GM21423 (cell line): ENCODE data around the gene DAND5.
"Not testable (repeated sequence)": the region's sequence is repeated elsewhere in the genome, so short reads cannot be mapped to it uniquely, and the experiment has no call there.

Experiments used
- ATAC-seq: cut with Tn5 transposase; IDR thresholded peaks from one replicate; pipeline ENCODE4 v1.9.1; 2021; ENCODE audit warnings: mild to moderate bottlenecking, moderate library complexity; ENCODE audit not compliant: unreplicated experiment

Gene DAND5

GRCh38 chr19:12965017-12965811, 4.2 kb upstream of the DAND5 start:
- peak; percentile 70 for ATAC-seq

DNA sequence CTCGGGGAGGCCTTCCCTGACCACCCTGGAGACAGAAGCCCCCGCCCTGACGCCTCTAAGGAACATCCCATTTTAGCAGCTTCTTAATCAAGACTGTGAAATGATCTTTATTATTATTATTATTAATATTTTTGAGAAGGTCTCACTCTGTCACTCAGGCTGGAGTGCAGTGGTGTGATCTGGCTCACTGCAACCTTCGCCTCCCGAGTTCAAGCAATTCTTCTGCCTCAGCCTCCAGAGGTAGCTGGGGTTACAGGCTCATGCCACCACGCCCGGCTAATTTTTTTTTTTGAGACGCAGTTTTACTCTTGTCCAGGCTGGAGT, 3.6 kb upstream of the DAND5 start:
- ATAC-seq = no peak

GRCh38 chr19:12967907-12968306, 1.5 kb upstream of the DAND5 start:
- no peak for ATAC-seq

- no peak for ATAC-seq
These were observed 869 bp downstream of the DAND5 start for GRCh38 chr19:12970070-12970820.

DNA sequence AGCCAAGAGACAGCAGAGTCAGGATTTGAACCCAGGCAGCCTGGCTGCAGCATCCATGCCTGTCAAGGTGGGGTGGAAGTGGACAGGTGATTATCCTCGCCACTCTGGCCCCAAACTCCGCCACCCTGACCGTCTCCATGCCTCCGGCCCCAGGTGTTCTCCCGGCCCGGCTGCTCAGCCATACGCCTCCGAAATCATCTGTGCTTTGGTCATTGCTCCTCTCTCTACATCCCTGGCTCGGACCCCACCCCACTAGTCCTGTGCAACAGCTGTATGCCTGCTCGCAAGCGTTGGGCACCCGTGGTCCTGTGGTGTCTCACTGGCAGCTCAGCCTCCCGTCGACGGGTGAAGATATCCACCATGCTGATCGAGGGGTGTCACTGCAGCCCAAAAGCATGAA, 3.9 kb downstream of the DAND5 start:
- ATAC-seq = no peak

DNA sequence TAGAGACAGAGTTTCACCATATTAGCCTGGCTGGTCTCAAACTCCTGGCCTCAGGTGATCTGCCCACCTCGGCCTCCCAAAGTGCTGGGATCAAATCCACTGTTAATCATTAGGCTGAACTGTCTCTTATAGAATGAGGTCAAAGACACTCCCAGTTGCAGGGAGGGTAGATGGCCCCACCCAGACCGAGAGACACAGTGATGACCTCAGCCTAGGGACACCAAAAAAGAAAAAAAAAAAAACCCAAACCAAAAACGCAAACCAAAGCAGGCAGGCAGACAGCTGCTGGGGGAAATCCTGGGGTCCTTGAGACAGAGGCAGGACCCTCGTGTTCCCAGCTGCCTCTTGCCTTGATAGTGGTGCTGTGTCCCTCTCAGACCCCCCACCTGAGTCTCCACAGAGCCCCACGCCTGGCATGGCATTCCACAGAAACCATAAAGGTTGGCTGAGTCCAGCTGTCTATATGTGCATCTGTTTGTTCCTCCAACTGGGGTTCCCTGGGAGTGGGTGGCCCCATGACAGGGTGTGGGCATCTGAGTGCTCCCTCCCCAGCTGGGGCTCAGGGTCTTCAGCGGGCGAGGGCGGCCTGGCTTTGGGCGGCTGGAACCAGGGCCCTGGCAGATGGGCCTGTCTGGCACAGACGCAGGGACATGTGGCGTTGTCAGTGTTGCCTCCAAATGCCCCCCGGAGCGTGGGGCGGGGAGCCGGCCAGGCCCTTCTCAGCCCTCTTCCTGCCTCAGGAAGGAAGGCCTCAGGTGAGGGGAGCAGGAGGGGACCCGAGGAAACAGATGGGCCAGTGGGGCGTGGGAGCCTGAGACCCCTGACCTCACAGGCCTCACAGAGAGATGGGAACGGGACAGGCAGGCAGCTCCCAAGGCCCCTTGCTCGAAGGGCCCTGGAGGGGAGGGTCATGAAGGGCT, 5.2 kb downstream of the DAND5 start:
- ATAC-seq = no peak

- no peak for ATAC-seq
These were observed 5.9 kb downstream of the DAND5 start for GRCh38 chr19:12975221-12975741.

DNA sequence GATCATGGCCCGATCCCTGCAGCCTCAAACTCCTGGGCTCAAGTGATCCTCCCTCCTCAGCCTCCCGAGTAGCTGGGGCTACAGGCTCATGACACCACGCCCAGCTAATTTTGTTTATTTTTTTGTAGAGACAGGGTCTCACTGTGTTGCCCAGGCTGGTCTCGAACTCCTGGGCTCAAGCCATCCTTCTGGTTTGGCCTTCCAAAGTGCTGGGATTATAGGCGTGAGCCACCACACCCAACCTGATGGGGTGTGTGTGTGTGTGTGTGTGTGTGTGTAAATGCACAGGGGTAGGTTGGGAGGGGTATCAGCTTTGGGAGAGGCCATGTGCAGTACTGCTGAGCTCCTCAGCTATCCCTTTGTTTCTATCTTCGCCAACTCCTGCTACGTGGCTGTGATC, 6.7 kb downstream of the DAND5 start:
- ATAC-seq = not testable (repeated sequence)

GRCh38 chr19:12979974-12980373, 10.6 kb downstream of the DAND5 start:
- ATAC-seq = no peak

DNA sequence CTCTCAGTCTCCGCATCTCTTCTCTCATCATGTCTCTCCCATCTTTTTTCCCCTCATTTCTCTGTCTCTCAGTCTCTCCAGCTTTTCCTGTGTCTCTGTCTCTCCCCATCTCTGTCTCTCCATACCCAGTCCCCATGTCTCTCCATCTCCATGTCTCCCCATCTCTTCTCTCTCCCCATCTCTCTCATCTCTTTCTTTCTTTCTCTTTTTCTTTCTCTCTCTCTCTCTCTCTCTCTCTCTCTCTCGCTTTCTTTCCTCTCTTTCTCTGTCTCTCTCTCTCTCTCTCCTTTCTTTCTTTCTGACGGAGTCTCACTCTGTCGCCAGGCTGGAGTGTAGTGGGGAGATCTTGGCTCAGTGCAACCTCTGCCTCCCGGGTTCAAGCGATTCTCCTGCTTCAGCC, 13.3 kb downstream of the DAND5 start:
- no peak for ATAC-seq

GRCh38 chr19:12983091-12983490, 13.7 kb downstream of the DAND5 start:
- no peak for ATAC-seq

GRCh38 chr19:12983542-12984142, 14.3 kb downstream of the DAND5 start:
- no peak for ATAC-seq

DNA sequence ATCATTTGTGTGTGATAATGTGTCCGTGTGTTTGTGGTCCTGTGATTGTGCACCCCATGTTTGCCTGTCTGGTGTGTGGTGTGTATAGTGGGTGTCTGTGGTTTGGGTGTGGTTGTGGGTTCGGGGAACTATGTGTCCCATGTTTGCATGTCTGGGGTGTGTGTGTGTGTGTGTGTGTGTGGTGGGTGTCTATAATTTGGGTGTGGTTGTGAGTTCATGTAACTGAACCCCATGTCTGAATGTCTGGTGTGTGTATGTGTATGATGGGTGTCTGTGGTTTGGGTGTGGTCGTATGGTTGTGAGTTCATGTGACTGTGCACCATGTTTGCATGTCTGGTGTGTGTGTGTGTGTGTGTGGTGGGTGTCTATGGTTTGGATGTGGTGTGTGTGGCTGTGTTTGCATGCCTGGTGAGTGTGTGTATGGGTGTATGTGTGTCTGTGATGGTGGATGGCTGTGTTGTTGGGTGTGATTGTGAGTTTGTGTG, 14.8 kb downstream of the DAND5 start:
- no peak for ATAC-seq

DNA sequence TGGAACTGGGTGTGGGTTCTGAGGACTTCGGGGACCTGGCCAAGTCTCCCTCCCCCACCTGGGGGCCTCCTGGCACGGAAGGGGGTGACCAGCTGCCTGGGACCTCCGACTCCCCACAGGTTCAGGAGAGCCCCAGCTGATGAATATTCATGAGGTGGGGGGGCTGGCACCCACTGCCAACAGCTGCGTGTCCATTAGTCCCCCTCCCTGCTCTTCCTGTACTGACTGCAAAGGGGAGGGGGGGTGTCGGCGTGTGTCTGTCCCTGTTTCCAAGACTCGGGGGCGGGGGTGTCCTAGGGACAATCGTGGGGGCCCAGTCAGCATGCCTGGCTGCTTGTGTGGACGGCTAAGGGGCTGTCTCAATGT, 15.3 kb downstream of the DAND5 start:
- ATAC-seq = no peak

DNA sequence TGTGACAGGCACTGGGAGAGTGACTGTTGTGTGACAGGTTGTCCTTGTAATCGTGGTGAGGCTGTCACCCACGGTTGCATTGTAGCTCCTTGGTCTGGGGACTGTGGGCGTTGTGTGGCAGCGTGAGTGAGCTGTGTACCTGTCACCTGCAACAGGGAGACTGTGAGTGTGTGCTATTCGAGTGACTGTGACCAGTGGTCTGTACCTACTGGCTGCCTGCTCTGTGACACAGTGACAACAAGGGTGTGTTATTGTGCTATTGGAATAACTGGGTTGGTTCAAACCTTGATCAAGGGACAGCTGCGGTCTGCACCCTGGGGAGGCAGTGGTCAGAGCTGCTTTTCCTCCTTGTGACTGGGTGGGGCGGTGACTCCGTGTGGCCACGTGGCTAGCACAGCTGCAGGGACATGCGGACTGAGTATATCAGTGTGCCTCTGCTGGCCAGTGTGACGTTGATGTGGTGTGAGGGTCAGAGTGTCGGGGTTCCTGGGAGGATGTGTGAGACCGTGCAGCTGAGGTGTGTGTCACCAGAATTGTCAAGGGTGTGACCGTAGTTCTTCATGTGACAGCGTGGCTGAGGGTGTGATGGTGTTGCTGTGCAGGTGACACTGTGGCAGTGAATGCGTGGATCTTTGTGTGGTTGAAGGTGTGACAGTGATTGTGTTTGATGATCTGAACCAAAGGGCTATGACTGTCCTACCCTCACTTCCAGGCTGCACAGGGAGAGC, 15.8 kb downstream of the DAND5 start:
- ATAC-seq = no peak

DNA sequence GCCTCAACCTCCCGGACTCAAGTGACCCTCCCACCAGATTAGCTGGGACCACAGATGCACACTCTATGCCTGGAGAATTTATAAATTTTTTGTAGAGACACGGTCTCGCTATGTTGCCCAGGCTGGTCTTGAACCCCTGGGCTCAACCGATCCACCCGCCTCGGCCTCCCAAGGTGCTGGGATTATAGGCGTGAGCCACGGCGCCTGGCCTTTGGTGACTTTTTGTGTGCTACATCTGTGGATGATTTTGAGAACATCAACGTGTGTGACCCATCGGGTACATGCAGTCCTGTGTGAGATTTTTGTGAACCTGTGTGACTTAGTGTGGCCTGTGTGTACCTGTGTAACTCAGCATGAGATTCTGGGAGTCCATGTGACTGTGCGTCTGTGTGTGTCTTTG, 17.4 kb downstream of the DAND5 start:
- no peak for ATAC-seq

- no peak for ATAC-seq
These were observed 17.8 kb downstream of the DAND5 start for GRCh38 chr19:12987190-12987589.

- no peak for ATAC-seq
These were observed 18.4 kb downstream of the DAND5 start for GRCh38 chr19:12987781-12988180.

DNA sequence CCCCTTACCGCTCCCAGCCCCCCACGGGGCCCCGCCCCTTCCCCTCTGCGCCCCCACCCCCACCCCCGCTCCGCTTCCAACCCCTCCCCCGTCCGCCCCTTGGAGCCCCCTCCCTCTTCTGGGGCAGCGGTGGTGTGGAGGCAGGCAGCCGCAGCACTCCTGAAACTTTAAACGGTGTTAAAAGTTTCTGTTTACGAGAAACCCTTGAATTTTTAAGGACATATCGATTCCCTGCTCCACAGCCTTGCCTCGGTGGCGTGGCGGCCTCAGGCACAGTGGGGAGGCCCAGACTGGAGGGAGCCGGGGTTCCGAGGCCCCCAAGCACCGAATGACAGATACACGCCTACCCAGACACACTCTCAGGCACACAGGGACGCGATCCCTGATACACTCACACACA, 21.1 kb downstream of the DAND5 start:
- ATAC-seq = no peak

- ATAC-seq = no peak
These were observed 21.5 kb downstream of the DAND5 start for GRCh38 chr19:12990853-12991252.
